ENCODE measurements around the gene NAALADL2. TPM values are rescaled to one million over a fixed set of nuclear protein-coding genes. Genes with fewer than 3 reads are reported as not detected.

NAALADL2 gene
- total and polyA plus RNA-seq, 2 of the 13 experiments (the other 11 are each of a cell fraction or from before 2014, with no cell fraction given): 0.08 TPM; not detected in 1

GRCh38 chr3:175193815-175194518 is 334.8 kb downstream of the NAALADL2 start:
- intact Hi-C loops (cut with micrococcal nuclease; ENCODE audit: unreplicated experiment) (no loop called here), in situ Hi-C loops (cut with HindIII; ENCODE audit: extremely low pct_ligation_motif_present, low pct_unique_long_range_greater_than_20kb) (no loop called here)
- Histone ChIP-seq H3K4me3 (replicated peaks in 1 of 3; ENCODE audit: insufficient read depth in 1 of 3, low read depth in 2 of 3, low read length in 3 of 3) (no peak overlapping the region), H3K79me2 (ENCODE audit: insufficient read depth, low read length) (no peaks in the 10 kb centered on the region), H3K27ac (ENCODE audit: extremely low read length, insufficient read depth, low read length) (no peak overlapping the region), H4K20me1 (ENCODE audit: insufficient read depth, low read length) (no peaks in the 10 kb centered on the region), H3K4me1 (ENCODE audit: insufficient read depth, low read length) (no peaks in the 10 kb centered on the region), H3K4me2 (ENCODE audit: low read depth, low read length) (no peak overlapping the region), H2AFZ (ENCODE audit: low read length) (no peak overlapping the region), H3K9me3 (ENCODE audit: low read length) (peaks cover 2% of the 10 kb centered on the region), H3K36me3 (replicated peaks in 1 of 2; ENCODE audit: control insufficient read depth in 1 of 2, insufficient read depth in 2 of 2, low read length in 2 of 2) (no peaks in the 10 kb centered on the region), H3K27me3 (ENCODE audit: control insufficient read depth in 1 of 2, insufficient read depth in 2 of 2, low read length in 2 of 2) (no peaks in the 10 kb centered on the region), H3K9ac (ENCODE audit: insufficient read depth, low read depth, low read length) (no peak overlapping the region)
- 20% methylated on average over 4 of the region's 4 CpGs for WGBS (ENCODE audit: low lambda C conversion rate)
- POLR2A ChIA-PET: no interaction called here
- no peak for DNase-seq (ENCODE audit: low spot score)
- no TSS peak for BruUV-seq (replicated peaks)
- CTCF ChIA-PET (ENCODE audit: low intra/inter-chr PET ratio, low total read pairs): no interaction called here
- FAIRE-seq: no peak
- TF ChIP-seq TOE1 (CRISPR knock-in tag; IDR thresholded peaks at IDR 0.05) (no peak), TRIM22 (IDR thresholded peaks at IDR 0.05) (no peak), SUZ12 (IDR thresholded peaks at IDR 0.05; ENCODE audit: low read depth, low read length) (no peak), CREM (IDR thresholded peaks at IDR 0.05) (no peak), CREM (CRISPR knock-in tag; IDR thresholded peaks at IDR 0.05) (no peak), MLX (CRISPR knock-in tag; IDR thresholded peaks at IDR 0.05) (no peak), TBX3 (IDR thresholded peaks at IDR 0.05; ENCODE audit: borderline replicate concordance) (no peak), POGZ (CRISPR knock-in tag; IDR thresholded peaks at IDR 0.05) (no peak), ZBTB3 (CRISPR knock-in tag; IDR thresholded peaks at IDR 0.05; ENCODE audit: borderline replicate concordance, low read depth) (no peak), ELF4 (CRISPR knock-in tag; IDR thresholded peaks at IDR 0.05; ENCODE audit: borderline replicate concordance) (no peak), ZNF12 (CRISPR knock-in tag; IDR thresholded peaks at IDR 0.05) (no peak), KDM1A (CRISPR knock-in tag; IDR thresholded peaks at IDR 0.05) (no peak)
- TF ChIP-seq, protein P1, sequence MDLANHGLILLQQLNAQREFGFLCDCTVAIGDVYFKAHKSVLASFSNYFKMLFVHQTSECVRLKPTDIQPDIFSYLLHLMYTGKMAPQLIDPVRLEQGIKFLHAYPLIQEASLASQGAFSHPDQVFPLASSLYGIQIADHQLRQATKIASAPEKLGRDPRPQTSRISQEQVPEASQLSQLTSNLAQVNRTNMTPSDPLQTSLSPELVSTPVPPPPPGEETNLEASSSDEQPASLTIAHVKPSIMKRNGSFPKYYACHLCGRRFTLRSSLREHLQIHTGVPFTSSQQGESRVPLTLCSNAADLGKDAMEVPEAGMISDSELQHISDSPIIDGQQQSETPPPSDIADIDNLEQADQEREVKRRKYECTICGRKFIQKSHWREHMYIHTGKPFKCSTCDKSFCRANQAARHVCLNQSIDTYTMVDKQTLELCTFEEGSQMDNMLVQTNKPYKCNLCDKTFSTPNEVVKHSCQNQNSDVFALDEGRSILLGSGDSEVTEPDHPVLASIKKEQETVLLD (CRISPR knock-in tag; IDR thresholded peaks at IDR 0.05; ENCODE audit: low read depth): no peak
- TF ChIP-seq, protein P2, sequence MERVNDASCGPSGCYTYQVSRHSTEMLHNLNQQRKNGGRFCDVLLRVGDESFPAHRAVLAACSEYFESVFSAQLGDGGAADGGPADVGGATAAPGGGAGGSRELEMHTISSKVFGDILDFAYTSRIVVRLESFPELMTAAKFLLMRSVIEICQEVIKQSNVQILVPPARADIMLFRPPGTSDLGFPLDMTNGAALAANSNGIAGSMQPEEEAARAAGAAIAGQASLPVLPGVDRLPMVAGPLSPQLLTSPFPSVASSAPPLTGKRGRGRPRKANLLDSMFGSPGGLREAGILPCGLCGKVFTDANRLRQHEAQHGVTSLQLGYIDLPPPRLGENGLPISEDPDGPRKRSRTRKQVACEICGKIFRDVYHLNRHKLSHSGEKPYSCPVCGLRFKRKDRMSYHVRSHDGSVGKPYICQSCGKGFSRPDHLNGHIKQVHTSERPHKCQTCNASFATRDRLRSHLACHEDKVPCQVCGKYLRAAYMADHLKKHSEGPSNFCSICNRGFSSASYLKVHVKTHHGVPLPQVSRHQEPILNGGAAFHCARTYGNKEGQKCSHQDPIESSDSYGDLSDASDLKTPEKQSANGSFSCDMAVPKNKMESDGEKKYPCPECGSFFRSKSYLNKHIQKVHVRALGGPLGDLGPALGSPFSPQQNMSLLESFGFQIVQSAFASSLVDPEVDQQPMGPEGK (CRISPR knock-in tag; IDR thresholded peaks at IDR 0.05): no peak
- TF ChIP-seq, protein P3, sequence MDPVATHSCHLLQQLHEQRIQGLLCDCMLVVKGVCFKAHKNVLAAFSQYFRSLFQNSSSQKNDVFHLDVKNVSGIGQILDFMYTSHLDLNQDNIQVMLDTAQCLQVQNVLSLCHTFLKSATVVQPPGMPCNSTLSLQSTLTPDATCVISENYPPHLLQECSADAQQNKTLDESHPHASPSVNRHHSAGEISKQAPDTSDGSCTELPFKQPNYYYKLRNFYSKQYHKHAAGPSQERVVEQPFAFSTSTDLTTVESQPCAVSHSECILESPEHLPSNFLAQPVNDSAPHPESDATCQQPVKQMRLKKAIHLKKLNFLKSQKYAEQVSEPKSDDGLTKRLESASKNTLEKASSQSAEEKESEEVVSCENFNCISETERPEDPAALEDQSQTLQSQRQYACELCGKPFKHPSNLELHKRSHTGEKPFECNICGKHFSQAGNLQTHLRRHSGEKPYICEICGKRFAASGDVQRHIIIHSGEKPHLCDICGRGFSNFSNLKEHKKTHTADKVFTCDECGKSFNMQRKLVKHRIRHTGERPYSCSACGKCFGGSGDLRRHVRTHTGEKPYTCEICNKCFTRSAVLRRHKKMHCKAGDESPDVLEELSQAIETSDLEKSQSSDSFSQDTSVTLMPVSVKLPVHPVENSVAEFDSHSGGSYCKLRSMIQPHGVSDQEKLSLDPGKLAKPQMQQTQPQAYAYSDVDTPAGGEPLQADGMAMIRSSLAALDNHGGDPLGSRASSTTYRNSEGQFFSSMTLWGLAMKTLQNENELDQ (CRISPR knock-in tag; IDR thresholded peaks at IDR 0.05; ENCODE audit: borderline replicate concordance): no peak
- no peak for ATAC-seq
